ENCODE data around the gene ALDH3B2. TPM values are rescaled to one million over a fixed set of nuclear protein-coding genes. Genes with fewer than 3 reads are reported as not detected.

Gene ALDH3B2
- total RNA-seq, 1 experiment from 2014 or later: not detected

GRCh38 chr11:67666303-67666645, 8.1 kb downstream of the ALDH3B2 start:
- Mint-ChIP-seq H3K9me3 (no peaks in the 10 kb centered on the region), H3K4me3 (no peak overlapping the region), H3K27me3 (ENCODE audit: low read depth) (peaks cover 7% of the 10 kb centered on the region), H3K36me3 (ENCODE audit: insufficient read depth in 1 of 3, low read depth in 3 of 3) (no peaks in the 10 kb centered on the region), H3K4me1 (no peaks in the 10 kb centered on the region), H3K27ac (no peak overlapping the region)
- Histone ChIP-seq H3K14ac (ENCODE audit: insufficient read depth, low read length) (no peak overlapping the region), H3K9ac (ENCODE audit: extremely low read depth, insufficient read length, low read length) (no peak overlapping the region), H4K8ac (replicated peaks; ENCODE audit: insufficient read length, low read depth, low read length) (no peak overlapping the region), H2BK120ac (ENCODE audit: low read depth, low read length, poor library complexity, severe bottlenecking) (no peak overlapping the region), H3K79me1 (ENCODE audit: insufficient read depth, low read depth, low read length, poor library complexity, severe bottlenecking) (no peaks in the 10 kb centered on the region), H2BK5ac (ENCODE audit: insufficient read length, low read length) (no peak overlapping the region), H2BK12ac (ENCODE audit: insufficient read length, low read depth, low read length) (no peak overlapping the region), H3K23me2 (ENCODE audit: insufficient read length, low read depth, low read length, poor library complexity, severe bottlenecking) (no peaks in the 10 kb centered on the region), H2BK15ac (ENCODE audit: low read depth, low read length) (no peak overlapping the region), H3K23ac (ENCODE audit: insufficient read length, low read depth, low read length) (no peak overlapping the region), H3K18ac (ENCODE audit: insufficient read length, low read depth, low read length) (no peak overlapping the region), H3K79me2 (ENCODE audit: insufficient read depth, low read length) (no peaks in the 10 kb centered on the region), H3K4me1 (ENCODE audit: insufficient read depth, low read length) (no peaks in the 10 kb centered on the region), H3K4me2 (ENCODE audit: insufficient read depth, insufficient read length, low read length) (no peak overlapping the region), H4K20me1 (ENCODE audit: control insufficient read depth, insufficient read depth, insufficient read length) (no peaks in the 10 kb centered on the region), H3K9me3 (ENCODE audit: control insufficient read depth, low read depth, low read length) (no peaks in the 10 kb centered on the region), H2BK20ac (ENCODE audit: low read depth, low read length, poor library complexity, severe bottlenecking) (no peak overlapping the region), H3K27me3 (ENCODE audit: insufficient read depth, low read length) (no peaks in the 10 kb centered on the region), H2AK5ac (ENCODE audit: insufficient read length, low read length) (no peak overlapping the region), H3K4ac (ENCODE audit: low read depth, low read length) (no peak overlapping the region), H2AFZ (ENCODE audit: low read length) (no peak overlapping the region), H4K5ac (ENCODE audit: insufficient read length, low read depth, low read length) (no peak overlapping the region), H3K56ac (ENCODE audit: insufficient read length, low read depth, low read length) (no peak overlapping the region), H4K91ac (ENCODE audit: insufficient read length, low read depth, low read length) (no peak overlapping the region), H3T11ph (ENCODE audit: low read length) (no peak overlapping the region), H3K27ac (ENCODE audit: insufficient read length, low read depth, low read length) (no peak overlapping the region)
- TF ChIP-seq, protein P1, sequence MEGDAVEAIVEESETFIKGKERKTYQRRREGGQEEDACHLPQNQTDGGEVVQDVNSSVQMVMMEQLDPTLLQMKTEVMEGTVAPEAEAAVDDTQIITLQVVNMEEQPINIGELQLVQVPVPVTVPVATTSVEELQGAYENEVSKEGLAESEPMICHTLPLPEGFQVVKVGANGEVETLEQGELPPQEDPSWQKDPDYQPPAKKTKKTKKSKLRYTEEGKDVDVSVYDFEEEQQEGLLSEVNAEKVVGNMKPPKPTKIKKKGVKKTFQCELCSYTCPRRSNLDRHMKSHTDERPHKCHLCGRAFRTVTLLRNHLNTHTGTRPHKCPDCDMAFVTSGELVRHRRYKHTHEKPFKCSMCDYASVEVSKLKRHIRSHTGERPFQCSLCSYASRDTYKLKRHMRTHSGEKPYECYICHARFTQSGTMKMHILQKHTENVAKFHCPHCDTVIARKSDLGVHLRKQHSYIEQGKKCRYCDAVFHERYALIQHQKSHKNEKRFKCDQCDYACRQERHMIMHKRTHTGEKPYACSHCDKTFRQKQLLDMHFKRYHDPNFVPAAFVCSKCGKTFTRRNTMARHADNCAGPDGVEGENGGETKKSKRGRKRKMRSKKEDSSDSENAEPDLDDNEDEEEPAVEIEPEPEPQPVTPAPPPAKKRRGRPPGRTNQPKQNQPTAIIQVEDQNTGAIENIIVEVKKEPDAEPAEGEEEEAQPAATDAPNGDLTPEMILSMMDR (conservative IDR thresholded peaks at IDR 0.05): no peak
- WGBS (ENCODE audit: extremely low coverage, insufficient read length, low lambda C conversion rate): no CpG with 5 or more reads among the region's 11 CpGs
- DNase-seq: no peak
